ENCODE measurements around the gene NDRG2.
"Not testable (repeated sequence)": the region's sequence is repeated elsewhere in the genome, so short reads cannot be mapped to it uniquely, and the experiment has no call there.

NDRG2 gene

DNA sequence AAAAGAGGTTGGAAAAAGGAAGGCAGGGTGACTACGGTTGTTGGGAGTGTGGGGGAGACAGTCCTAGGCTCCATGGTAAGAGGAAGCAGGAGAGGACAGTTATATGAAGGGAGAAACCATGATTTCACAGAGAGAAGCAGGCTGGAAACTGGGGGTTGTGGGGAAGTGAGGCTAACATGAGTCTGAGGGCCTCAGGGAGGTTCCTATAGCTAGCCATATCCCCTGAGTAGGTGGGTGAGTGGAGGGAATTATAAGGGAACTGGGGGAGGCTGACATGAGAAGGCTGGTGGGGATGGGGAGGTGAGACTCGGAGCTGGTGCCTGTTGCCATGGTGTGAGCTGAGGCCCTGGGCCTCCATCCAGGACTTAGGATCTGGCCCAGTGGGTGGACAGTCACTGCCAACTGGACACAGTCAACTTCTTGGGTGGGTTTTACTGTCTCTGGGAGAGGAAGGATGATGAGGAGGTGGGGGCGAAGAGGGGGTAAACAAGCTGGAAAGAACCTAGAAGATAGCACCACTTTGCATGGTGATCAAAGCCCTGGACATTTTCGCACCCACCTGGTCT, 8.4 kb upstream of the NDRG2 start:
- DNase-seq (ENCODE audit: low spot score): no peak

DNA sequence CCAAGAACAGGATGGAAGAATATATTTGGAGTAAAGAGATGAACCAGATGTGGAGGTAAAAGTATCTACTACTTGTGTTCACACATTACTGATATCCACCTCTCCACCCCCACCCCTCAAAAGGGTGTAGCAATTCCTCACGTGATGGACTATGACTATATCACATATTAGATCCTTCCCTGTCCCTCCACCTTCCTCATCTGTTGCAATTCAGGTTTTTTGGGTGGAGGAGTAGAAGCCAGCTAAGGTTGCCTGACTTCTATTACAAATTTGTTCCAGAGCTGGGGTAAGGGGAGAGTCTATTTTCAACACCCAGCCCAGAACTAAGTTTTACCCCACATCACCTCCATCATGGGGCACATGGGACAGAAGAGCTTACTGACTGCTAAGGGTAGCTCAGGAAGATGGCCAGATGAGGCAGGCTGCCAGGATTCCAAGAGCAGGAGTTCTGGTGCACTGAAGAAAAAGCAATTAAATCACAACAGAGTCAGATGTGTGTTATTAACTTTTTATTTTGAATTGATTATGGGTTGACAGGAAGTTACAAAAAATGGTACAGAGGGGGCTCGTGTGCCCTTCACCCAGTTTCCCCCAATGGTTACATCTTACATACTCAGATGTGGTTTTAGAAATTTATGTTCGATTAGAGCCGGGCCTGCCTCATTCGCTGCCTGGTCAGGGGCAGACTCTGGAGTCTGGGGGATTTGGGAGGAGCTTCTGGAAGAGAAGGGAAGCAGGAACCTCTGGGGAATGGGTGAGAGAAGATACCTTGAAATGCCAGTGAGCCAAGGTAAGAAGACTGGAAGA, 7.7 kb upstream of the NDRG2 start:
- no peak for DNase-seq (ENCODE audit: low spot score)

DNA sequence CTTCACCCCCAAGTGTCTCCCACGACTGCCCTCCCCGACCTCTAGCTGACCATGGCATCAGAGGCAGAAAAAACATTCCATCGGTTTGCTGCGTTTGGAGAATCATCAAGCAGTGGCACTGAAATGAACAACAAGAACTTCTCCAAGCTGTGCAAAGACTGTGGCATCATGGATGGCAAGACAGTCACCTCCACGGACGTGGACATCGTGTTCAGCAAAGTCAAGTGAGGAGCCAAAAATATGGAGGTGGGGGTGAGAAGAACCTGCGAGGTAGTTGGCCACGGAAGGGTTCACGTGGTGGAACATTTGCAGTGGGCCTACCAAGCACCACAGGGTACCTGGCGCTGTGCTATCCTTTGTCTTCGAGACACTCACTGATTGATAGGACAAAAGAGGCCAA, 5.7 kb upstream of the NDRG2 start:
- no peak for DNase-seq (ENCODE audit: low spot score)

- no peak for DNase-seq (ENCODE audit: low spot score)
Measured at GRCh38 chr14:21029917-21030316, 5.1 kb upstream of the NDRG2 start, which contains the start of gene TPPP2. TPPP2 (plus strand) TSS chr14:21030217; CDS start chr14:21030582, 365 bp downstream.

DNA sequence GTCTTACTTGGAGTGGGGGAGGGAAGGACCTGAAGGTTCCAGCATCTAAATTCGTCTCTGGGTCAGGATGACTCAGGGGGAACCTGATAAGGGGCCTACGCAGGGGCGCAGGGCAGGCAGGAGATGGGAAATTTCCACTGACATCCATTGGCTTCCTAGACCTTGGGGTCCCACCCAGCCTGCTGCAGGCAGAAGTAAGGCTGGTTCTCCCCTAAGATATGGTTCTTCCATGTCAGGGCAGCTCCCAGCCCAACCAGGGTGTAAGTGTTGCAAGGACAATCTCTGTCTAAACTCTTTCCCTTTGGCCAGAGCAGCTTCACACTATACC, 2.1 kb upstream of the NDRG2 start:
- no peak for DNase-seq (ENCODE audit: low spot score)

- no peak for DNase-seq (ENCODE audit: low spot score)
Measured at GRCh38 chr14:21026274-21026987, 1.6 kb upstream of the NDRG2 start.

DNA sequence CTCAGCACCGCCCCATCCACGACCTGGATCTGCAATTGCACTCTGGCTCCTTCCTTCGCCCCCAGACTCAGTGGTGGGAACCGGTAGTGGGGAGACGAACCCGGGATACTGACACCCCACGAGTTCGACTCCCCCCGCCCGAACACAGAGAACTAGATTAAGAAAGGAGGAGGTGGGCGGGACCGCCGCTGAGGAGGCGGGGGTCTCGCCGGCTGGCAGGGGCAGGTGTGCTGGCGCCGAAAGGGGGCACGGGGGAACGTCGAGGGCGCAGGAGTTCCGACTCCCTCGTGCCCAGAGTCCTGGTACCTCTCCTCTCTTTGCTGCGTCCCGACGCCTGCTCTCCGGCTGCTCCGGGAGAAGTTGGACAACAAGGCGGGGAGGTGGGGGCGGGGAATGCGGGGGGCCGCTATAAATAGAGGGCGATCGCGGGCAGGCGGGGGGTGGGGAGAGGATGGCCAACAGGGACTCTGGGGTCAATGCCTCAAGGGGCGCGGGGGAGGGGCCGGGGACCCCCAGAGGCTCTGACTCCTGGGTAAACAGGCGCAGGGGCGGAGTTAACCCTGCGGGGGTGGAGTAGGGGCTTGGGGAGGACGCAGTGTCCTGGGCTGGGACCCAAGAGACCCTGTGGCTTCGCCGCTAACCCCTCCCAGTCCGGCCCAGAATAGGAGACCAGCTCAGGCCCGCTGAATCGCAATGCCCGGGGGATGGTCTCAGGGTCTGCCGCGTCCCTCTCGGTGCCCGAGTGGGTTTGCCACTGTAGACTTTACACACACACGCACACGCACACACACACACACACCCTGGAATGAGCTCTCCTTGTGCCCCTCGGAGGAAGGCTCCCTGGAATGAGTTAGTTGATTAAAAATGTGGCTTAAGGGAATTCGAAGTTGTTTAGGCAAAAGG, 761 bp upstream of the NDRG2 start:
- no peak for DNase-seq (ENCODE audit: low spot score)

DNA sequence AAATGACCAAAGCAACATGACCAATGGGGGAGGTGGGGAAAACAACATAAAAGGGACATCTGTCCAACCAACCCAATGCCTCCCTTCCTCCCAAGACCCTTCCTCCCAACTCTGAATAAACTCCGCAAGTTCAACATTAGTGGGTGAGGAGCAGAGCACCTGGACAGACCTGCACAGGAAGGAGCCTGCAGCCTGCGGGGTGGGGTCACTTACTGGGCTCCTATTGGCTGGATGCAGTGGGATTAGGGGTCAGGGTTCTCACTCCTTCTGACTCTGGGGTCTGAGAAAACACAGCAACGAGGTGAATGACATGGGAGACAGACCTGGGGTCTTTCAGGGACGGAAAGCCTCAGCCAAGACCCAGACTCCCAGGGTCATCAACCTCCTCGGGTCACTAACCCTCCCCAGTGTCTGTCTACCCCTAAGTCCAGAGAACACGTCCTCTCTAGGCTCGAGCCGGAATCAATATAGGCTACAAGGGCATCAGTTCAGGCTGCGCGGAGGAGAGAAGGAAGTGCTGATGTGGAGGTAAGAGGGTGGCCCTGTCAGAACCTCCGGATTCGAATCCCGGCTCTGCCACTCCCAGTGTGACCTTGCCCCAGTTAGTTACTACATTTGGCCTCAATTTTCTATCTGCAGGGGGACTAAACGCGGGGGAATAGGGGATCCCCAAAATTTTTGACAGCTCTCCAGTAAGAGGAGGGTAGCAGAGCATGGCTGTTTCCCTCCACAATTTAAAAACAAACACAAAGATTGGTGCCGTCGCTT, 860 bp downstream of the NDRG2 start:
- DNase-seq (ENCODE audit: low spot score): no peak

DNA sequence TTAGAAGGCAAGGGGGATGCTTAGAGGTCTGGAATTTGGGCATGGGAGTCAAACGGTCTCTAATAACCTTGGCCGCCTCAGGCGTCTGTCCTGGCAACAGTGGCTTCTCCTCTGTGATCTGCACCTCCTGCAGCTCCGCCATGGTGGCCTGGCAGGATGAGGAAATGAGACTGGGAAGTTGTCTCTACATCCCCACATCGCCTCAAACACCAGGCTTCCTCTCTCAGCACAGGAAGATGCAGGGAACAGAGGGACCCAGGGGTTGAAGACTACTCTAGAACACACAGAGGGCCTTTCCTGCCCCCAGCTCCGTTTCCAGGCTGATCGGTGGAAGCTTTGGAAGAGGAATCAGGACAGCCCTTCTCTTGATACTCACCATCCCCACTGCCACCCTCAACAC, 1.7 kb downstream of the NDRG2 start:
- no peak for DNase-seq (ENCODE audit: low spot score)

DNA sequence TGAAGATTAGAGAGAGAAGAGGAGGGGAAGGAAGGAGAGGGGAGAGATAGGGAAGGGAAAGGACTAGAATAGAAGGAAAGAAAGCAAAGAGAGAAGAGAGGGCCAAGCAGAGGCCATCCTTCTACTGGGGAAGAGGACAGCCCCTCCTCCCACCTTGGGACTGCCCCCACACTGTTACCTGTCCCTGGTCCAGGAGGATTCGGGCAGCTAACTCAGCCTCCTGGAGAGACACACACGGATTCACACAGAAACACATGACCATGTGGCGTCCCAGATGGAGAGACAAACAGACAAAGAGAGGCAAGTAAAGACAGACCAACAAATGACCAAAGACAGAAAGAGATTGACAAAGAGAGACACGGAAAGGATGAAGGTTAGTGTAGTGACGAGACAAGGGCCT, 2.2 kb downstream of the NDRG2 start:
- no peak for DNase-seq (ENCODE audit: low spot score)

GRCh38 chr14:21020977-21021545, 3.8 kb downstream of the NDRG2 start:
- no peak for DNase-seq (ENCODE audit: low spot score)

GRCh38 chr14:21019366-21019765, 5.5 kb downstream of the NDRG2 start:
- DNase-seq (ENCODE audit: low spot score): no peak

- no peak for DNase-seq (ENCODE audit: low spot score)
Measured at GRCh38 chr14:21018781-21019180, 6.1 kb downstream of the NDRG2 start.

- no peak for DNase-seq (ENCODE audit: low spot score)
Measured at GRCh38 chr14:21018286-21018685, 6.6 kb downstream of the NDRG2 start.

GRCh38 chr14:21017528-21018245, 7.2 kb downstream of the NDRG2 start:
- no peak for DNase-seq (ENCODE audit: low spot score)

- no peak for DNase-seq (ENCODE audit: low spot score)
Measured at GRCh38 chr14:21016413-21017190, 8.3 kb downstream of the NDRG2 start.

GRCh38 chr14:21015312-21015711, 9.5 kb downstream of the NDRG2 start:
- no peak for DNase-seq (ENCODE audit: low spot score)

DNA sequence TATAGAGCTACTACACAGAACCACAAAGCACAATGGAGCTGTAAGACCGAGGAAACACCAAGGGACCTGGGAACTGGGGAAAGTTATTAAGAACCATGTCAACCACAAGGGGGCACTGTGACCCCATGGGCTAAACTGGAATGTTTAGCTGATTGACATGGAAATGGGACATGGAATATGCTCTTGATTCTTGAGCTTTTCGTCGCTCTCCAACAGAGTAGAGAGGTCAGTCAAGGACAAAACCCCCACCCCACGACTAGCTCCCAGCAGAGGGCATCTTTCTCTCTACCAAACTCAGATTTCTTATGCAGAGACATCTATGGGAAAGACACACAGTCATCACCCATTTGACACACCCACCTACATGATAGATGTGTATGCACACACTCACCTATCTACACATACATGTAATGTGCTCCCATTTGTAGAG, 10.1 kb downstream of the NDRG2 start:
- DNase-seq (ENCODE audit: low spot score): peak; percentile 84

DNA sequence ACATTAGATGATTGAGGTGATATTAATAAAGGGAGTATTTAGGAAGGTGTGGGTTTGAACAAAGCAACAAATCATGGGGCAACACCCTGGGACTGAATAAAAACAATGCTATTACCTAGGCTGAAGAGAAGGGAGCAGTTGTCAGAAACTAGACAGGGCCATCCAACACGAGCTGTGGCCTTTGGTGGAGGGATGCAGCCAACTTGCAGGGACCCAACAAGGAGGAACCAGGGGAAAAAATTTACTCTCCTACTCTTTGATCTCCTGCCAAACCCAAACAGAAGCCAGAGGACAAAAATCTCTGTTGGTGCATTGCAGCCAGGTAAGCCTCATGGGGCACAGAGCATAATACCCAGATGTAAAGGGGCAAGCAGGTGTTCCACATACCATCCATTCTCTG, 13.7 kb downstream of the NDRG2 start:
- DNase-seq (ENCODE audit: low spot score): no peak

DNA sequence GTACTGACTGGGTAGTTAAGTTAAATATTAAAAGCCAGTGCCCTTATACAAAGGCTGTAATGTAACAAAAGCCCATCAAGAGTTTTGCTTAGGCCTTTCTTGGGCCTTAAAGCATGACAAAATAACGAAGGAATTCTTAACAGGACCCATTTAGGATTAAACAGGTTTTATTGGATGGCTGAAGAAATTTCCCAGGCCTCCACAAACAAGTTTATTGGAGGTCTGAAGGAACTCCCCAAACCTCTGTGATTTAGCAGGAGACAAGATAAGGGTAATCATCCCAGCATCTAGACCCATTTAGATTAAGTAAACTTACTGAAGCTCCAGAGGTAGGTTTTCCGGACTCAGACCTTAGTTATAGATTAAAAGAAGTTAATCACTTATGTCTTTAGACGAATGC, 15.1 kb downstream of the NDRG2 start:
- DNase-seq (ENCODE audit: low spot score): not testable (repeated sequence)
